Transverse colon (tissue), 4 donors: ENCODE results near the gene OR5A1. TPM values are rescaled to one million over a fixed set of nuclear protein-coding genes. Genes with fewer than 3 reads are reported as not detected.

Experiments used
- DNase-seq: peaks from one replicate; pipeline ENCODE4 v3.0.0-alpha.2; 2019
- H3K27ac ChIP-seq, 4 donors: fragments of 200-600 bp; sonication (generic); 2 replicates each; pipeline ENCODE4 v1.5.1; 2016 to 2018; ENCODE audit warnings: inconsistent platforms in 4 of 4
- H3K27me3 ChIP-seq: fragments of 200-600 bp; sonication (generic); 2 replicates; pipeline ENCODE4 v1.5.1; 2017; ENCODE audit warnings: inconsistent platforms
- H3K36me3 ChIP-seq, 4 donors: fragments of 200-600 bp; sonication (generic); 2 replicates each; pipeline ENCODE4 v1.5.1; 2017 to 2019; ENCODE audit warnings: inconsistent platforms in 4 of 4
- H3K4me1 ChIP-seq, 4 donors: fragments of 200-600 bp; sonication (generic); 2 replicates each; pipeline ENCODE4 v1.5.1; 2017 to 2020; ENCODE audit warnings: inconsistent platforms in 4 of 4
- H3K4me3 ChIP-seq, 4 donors: fragments of 200-600 bp; sonication (generic); 1 replicate in 1 of 4; 2 replicates in 3 of 4; pipeline versions ENCODE4 v1.5.1 to v1.6.1; 2017 to 2019; ENCODE audit warnings: inconsistent platforms in 4 of 4
- H3K9me3 ChIP-seq, 2 donors: fragments of 200-600 bp; sonication (generic); 2 replicates each; pipeline ENCODE4 v1.5.1; 2017 to 2019; ENCODE audit warnings: inconsistent platforms in 2 of 2
- CTCF ChIP-seq, 5 experiments: fragments of 200-600 bp in 3 of 5; fragments of 450-650 bp in 2 of 5; sonication (generic) in 3 of 5; IDR thresholded peaks; 1 replicate in 2 of 5; 2 replicates in 3 of 5; pipeline ENCODE4 v1.5.1; 2016 to 2017; ENCODE audit warnings: antibody characterized with exemption in 5 of 5, inconsistent platforms in 3 of 5, mild to moderate bottlenecking in 2 of 5, moderate library complexity in 1 of 5
- EP300 ChIP-seq: sonication (generic); formaldehyde crosslinking; IDR thresholded peaks from one replicate; pipeline ENCODE4 v1.6.1; 2017; ENCODE audit warnings: antibody characterized with exemption, low read depth
- POLR2A ChIP-seq: fragments of 450-650 bp; IDR thresholded peaks from one replicate; pipeline ENCODE4 v1.6.1; 2016; ENCODE audit warnings: antibody characterized with exemption, mild to moderate bottlenecking, moderate library complexity
- POLR2AphosphoS5 ChIP-seq, 3 donors: sonication (generic); formaldehyde crosslinking; IDR thresholded peaks; one replicate each; pipeline ENCODE4 v1.6.1; 2016; ENCODE audit warnings: antibody characterized with exemption in 3 of 3
- WGBS, 2 donors: methylation state at CpG; one replicate each; pipeline ENCODE4 v1.1.5; 2018; ENCODE audit warnings: low coverage in 1 of 2; 5-methylcytosine and 5-hydroxymethylcytosine counted together
- in situ Hi-C, 4 donors: fragments of 200-750 bp; cut with MboI; loops; one replicate each; pipeline versions ENCODE4 v1.15.0 to v1.15.1; 2017; ENCODE audit warnings: low sequenced_read_pairs in 3 of 4, low pct_ligation_motif_present in 1 of 4, low pct_unique_long_range_greater_than_20kb in 1 of 4
- intact Hi-C: fragments of 100-400 bp; cut with DNase I; formaldehyde crosslinking; loops from one replicate; pipeline ENCODE4 v1.15.1; 2023; ENCODE audit warnings: low total_unique reads
- total RNA-seq, 4 donors: library from RNA; depleted of rRNA; stranded (reverse); fragments of >200 nt; gene quantifications; one replicate each; pipeline ENCODE4 v1.1.0, GENCODE V29; 2016

The OR5A1 gene
- total RNA-seq, 4 donors from 2014 or later = not detected

GRCh38 chr11:59417023-59417422 is 19.2 kb upstream of the OR5A1 start:
- H3K36me3 ChIP-seq = no peaks in the 10 kb centered on the region
- no peaks in the 10 kb centered on the region for H3K9me3 ChIP-seq
- no peak overlapping the region for H3K4me3 ChIP-seq
- in situ Hi-C loops = no loop called here
- TF ChIP-seq POLR2AphosphoS5 (IDR thresholded peaks at IDR 0.05) (no peak), POLR2A (no peak), EP300 (no peak), CTCF (IDR thresholded peaks at IDR 0.05) (no peak)
- H3K4me1 ChIP-seq = no peaks in the 10 kb centered on the region
- DNase-seq = no peak
- WGBS, 2 donors = 49 to 53% methylated on average over 5 of the region's 5 CpGs
- no peaks in the 10 kb centered on the region for H3K27me3 ChIP-seq
- intact Hi-C loops = no loop called here
- H3K27ac ChIP-seq = no peak overlapping the region

- H3K4me1 ChIP-seq = no peaks in the 10 kb centered on the region
- no peak overlapping the region for H3K4me3 ChIP-seq
- H3K36me3 ChIP-seq = no peaks in the 10 kb centered on the region
- 60 to 68% methylated on average over 1 to 2 of the region's 2 CpGs for WGBS, 2 donors
- intact Hi-C loops (no loop called here), in situ Hi-C loops (no loop called here)
- DNase-seq = no peak
- H3K27ac ChIP-seq = no peak overlapping the region
- TF ChIP-seq POLR2AphosphoS5 (IDR thresholded peaks at IDR 0.05) (no peak), POLR2A (no peak)
- H3K9me3 ChIP-seq = no peaks in the 10 kb centered on the region
- no peaks in the 10 kb centered on the region for H3K27me3 ChIP-seq
Measured at GRCh38 chr11:59418156-59418555, 18.1 kb upstream of the OR5A1 start.

- no peak overlapping the region for H3K27ac ChIP-seq
- no peak for DNase-seq
- H3K4me1 ChIP-seq = no peaks in the 10 kb centered on the region
- TF ChIP-seq CTCF (IDR thresholded peaks at IDR 0.05) (no peak), POLR2AphosphoS5 (IDR thresholded peaks at IDR 0.05) (no peak), EP300 (no peak), POLR2A (no peak)
- no peak overlapping the region for H3K4me3 ChIP-seq
- intact Hi-C loops = no loop called here
- H3K27me3 ChIP-seq = no peaks in the 10 kb centered on the region
- 79 to 80% methylated on average over 1 to 2 of the region's 2 CpGs for WGBS, 2 donors
- in situ Hi-C loops = no loop called here
- H3K9me3 ChIP-seq = no peaks in the 10 kb centered on the region
- no peaks in the 10 kb centered on the region for H3K36me3 ChIP-seq
Measured at GRCh38 chr11:59423835-59424234, 12.4 kb upstream of the OR5A1 start.

- Histone ChIP-seq H3K9me3 (no peaks in the 10 kb centered on the region), H3K4me1 (no peaks in the 10 kb centered on the region), H3K4me3 (no peak overlapping the region), H3K36me3 (no peaks in the 10 kb centered on the region), H3K27ac (no peak overlapping the region), H3K27me3 (no peaks in the 10 kb centered on the region)
- intact Hi-C loops (no loop called here), in situ Hi-C loops (loop anchor here in 1 of 4 donors (25.0 kb wide), 1 partner anchor 263 kb away; the partner anchor contains the start of gene DTX4)
- no peak for DNase-seq
- TF ChIP-seq POLR2A (no peak), EP300 (no peak), CTCF (IDR thresholded peaks at IDR 0.05) (no peak), POLR2AphosphoS5 (IDR thresholded peaks at IDR 0.05) (no peak)
- 59 to 100% methylated on average over 2 to 4 of the region's 4 CpGs for WGBS, 2 donors
Measured at GRCh38 chr11:59425131-59425530, 11.1 kb upstream of the OR5A1 start.

DNA sequence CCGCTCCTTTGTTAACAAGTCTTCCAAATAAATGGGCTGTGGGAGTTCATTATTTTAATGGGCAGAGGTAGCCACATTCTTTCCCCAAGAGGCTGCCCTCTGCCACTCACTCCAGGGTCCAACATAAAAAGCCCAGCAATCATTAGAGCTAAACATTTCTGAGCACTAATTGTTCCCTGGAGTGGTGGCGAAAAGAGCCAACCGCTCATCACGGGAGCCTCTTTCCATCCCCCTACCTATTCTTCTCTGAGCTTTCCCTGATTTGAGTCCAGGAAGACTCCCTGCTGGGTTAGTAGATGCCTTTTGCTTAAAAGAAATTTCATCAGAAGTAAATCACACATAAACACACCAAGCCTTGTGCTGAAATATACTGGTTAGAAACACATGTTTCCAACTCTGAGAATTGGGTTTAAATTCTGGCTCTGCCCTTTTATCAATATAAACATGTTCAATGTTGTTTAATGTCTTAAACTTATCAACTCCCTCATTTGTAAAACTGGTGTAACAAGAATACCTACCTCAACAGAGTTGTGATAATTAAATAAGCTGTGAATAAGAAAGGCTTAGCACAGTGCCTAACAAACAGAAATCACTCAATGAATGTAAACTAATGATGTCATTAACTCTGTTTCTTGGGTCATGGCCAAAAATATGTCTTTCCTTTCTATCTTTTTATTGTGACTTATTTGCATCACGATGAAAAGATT is 9.8 kb upstream of the OR5A1 start, which contains the start of gene OR5A2:
TSS of gene OR5A2 (minus strand) at position 53 of the 707 bp plus-strand sequence. CDS start 3,460 bp downstream, outside the sequence.
- Histone ChIP-seq H3K27ac (no peak within 1 kb of the TSS), H3K27me3 (peaks cover 5% of the 10 kb centered on the region), H3K36me3 (no peaks in the 10 kb centered on the region), H3K4me3 (no peak within 1 kb of the TSS), H3K9me3 (no peaks in the 10 kb centered on the region), H3K4me1 (no peaks in the 10 kb centered on the region)
- DNase-seq = no peak
- in situ Hi-C loops = loop anchor here in 1 of 4 donors (25.0 kb wide), 1 partner anchor 264 kb away; the partner anchor contains the start of gene DTX4
- intact Hi-C loops = no loop called here
- WGBS, 2 donors = 73 to 85% methylated on average over 5 of the region's 5 CpGs
- TF ChIP-seq EP300 (no peak), POLR2A (no peak), CTCF (IDR thresholded peaks at IDR 0.05) (no peak), POLR2AphosphoS5 (IDR thresholded peaks at IDR 0.05) (no peak)
